HepG2 (cell line): Measurements from ENCODE around the gene NKD2. TPM values are rescaled to one million over a fixed set of nuclear protein-coding genes. Genes with fewer than 3 reads are reported as not detected.

Experiments
- FOXM1 ChIP-seq: sonication (generic); formaldehyde crosslinking; IDR thresholded peaks from 2 replicates; pipeline ENCODE4 v1.5.0; 2020; ENCODE audit warnings: missing genetic modification reagents
- GFI1 ChIP-seq: sonication (generic); formaldehyde crosslinking; IDR thresholded peaks from 2 replicates; pipeline ENCODE4 v1.5.0; 2020; ENCODE audit warnings: missing genetic modification reagents, mild to moderate bottlenecking, borderline replicate concordance
- NR2F2 ChIP-seq: IDR thresholded peaks from 2 replicates; pipeline ENCODE4 v1.6.1; 2012; ENCODE audit warnings: low read depth, inconsistent platforms, borderline replicate concordance
- SP5 ChIP-seq: IDR thresholded peaks from 2 replicates; pipeline ENCODE4 v1.6.1; 2016; ENCODE audit warnings: low read depth, borderline replicate concordance
- ZFP82 ChIP-seq: sonication (generic); formaldehyde crosslinking; IDR thresholded peaks from 2 replicates; pipeline ENCODE4 v1.5.1; 2020; ENCODE audit warnings: mild to moderate bottlenecking, missing genetic modification reagents, borderline replicate concordance
- ZNF337 ChIP-seq: sonication (generic); formaldehyde crosslinking; IDR thresholded peaks from 2 replicates; pipeline ENCODE4 v1.5.1; 2020; ENCODE audit warnings: missing genetic modification reagents, low read depth, mild to moderate bottlenecking, borderline replicate concordance
- ZNF512 ChIP-seq: sonication (generic); formaldehyde crosslinking; IDR thresholded peaks from 2 replicates; pipeline ENCODE4 v1.4.0; 2020; ENCODE audit warnings: mild to moderate bottlenecking, missing genetic modification reagents
- ZNF841 ChIP-seq: sonication (generic); formaldehyde crosslinking; IDR thresholded peaks from 2 replicates; pipeline ENCODE4 v1.8.1; 2023; ENCODE audit warnings: missing genetic modification reagents, borderline replicate concordance
- polyA plus RNA-seq, 8 experiments: library from polyadenylated mRNA; depleted of rRNA in 3 of 8; stranded (reverse) in 7 of 8; unstranded in 1 of 8; fragments of >200 nt; fragmentation: Illumina TruSeq in 4 of 8; extraction: Trizol in 4 of 8; gene quantifications; 2 replicates each; pipeline versions ENCODE4 v1.2.1 to v1.2.3, GENCODE V29; 2011 to 2016; ENCODE audit warnings: low read depth in 4 of 8, missing spikeins in 1 of 8, mixed read lengths in 1 of 8; ENCODE audit not compliant: insufficient read depth in 1 of 8
- total RNA-seq, 5 experiments: library from RNA; depleted of rRNA; stranded (reverse); fragments of >200 nt; fragmentation: Illumina TruSeq; extraction: Trizol; gene quantifications; 2 replicates each; pipeline ENCODE4 v1.2.3, GENCODE V29; 2016; ENCODE audit warnings: low read depth in 1 of 5
- TF ChIP-seq, protein P1 (sequence below): sonication (generic); formaldehyde crosslinking; IDR thresholded peaks from 2 replicates; pipeline ENCODE4 v1.4.0; 2020; ENCODE audit warnings: missing genetic modification reagents, borderline replicate concordance

The NKD2 gene
- total and polyA plus RNA-seq, 2 of the 13 experiments (the other 11 are each of a cell fraction or from before 2014, with no cell fraction given), result 0.53 to 0.82 TPM

DNA sequence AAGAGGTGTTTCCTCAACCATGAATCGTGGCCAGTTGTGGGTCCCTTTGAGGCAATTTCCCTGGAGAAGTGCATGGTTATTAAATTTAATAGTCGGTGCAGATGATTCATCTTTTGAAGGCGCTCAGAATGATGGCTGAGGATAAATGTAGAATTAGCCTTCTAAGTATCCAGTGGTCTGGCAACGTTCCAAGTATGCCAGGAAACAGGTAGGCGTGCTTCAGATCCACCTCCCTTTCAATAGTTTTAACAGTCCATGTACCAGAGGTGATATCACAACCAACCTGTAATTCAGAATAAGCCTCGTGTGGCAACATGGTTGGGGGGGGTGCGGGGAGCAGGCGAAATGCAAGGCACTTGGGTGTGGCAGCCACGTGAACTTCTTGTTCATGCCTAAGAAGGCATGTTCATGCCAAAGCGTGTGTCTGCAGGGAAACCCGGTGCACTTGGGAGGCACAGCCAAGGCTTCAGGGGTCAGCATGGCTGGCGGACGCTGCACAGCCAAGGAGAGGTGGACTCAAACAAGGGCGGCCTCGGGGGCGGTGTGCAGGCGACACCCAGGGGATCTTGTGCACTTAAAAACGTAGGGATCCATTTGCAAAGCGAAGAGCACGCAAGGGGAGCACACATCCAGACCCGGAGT lies 5.2 kb upstream of the NKD2 start (continued):
- no peak for TF ChIP-seq ZNF512 (CRISPR knock-in tag)
- TF ChIP-seq ZFP82 (CRISPR knock-in tag), result no peak
- TF ChIP-seq GFI1 (CRISPR knock-in tag), result no peak
- no peak for TF ChIP-seq ZNF841
- TF ChIP-seq NR2F2, result no peak
- no peak for TF ChIP-seq FOXM1 (CRISPR knock-in tag)
- TF ChIP-seq, protein P1, sequence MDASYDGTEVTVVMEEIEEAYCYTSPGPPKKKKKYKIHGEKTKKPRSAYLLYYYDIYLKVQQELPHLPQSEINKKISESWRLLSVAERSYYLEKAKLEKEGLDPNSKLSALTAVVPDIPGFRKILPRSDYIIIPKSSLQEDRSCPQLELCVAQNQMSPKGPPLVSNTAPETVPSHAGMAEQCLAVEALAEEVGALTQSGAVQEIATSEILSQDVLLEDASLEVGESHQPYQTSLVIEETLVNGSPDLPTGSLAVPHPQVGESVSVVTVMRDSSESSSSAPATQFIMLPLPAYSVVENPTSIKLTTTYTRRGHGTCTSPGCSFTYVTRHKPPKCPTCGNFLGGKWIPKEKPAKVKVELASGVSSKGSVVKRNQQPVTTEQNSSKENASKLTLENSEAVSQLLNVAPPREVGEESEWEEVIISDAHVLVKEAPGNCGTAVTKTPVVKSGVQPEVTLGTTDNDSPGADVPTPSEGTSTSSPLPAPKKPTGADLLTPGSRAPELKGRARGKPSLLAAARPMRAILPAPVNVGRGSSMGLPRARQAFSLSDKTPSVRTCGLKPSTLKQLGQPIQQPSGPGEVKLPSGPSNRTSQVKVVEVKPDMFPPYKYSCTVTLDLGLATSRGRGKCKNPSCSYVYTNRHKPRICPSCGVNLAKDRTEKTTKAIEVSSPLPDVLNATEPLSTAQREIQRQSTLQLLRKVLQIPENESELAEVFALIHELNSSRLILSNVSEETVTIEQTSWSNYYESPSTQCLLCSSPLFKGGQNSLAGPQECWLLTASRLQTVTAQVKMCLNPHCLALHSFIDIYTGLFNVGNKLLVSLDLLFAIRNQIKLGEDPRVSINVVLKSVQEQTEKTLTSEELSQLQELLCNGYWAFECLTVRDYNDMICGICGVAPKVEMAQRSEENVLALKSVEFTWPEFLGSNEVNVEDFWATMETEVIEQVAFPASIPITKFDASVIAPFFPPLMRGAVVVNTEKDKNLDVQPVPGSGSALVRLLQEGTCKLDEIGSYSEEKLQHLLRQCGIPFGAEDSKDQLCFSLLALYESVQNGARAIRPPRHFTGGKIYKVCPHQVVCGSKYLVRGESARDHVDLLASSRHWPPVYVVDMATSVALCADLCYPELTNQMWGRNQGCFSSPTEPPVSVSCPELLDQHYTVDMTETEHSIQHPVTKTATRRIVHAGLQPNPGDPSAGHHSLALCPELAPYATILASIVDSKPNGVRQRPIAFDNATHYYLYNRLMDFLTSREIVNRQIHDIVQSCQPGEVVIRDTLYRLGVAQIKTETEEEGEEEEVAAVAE (CRISPR knock-in tag), result no peak
- TF ChIP-seq SP5, result no peak
- TF ChIP-seq ZNF337 (CRISPR knock-in tag), result no peak
